ENCODE results near the gene VRK3. TPM values are rescaled to one million over a fixed set of nuclear protein-coding genes. Genes with fewer than 3 reads are reported as not detected.
"Not testable (repeated sequence)": the region's sequence is repeated elsewhere in the genome, so short reads cannot be mapped to it uniquely, and the experiment has no call there.

The VRK3 gene
- total and polyA plus RNA-seq, 2 donors (not counting 1 experiment from before 2014, with no cell fraction given) = 58.5 to 123 TPM

- ATAC-seq (ENCODE audit: low read depth) = no peak
- H3K27me3 ChIP-seq (replicated peaks in 1 of 4; ENCODE audit: control extremely low read depth in 1 of 4, control insufficient read depth in 3 of 4, insufficient read depth in 4 of 4, low read length in 3 of 4) = peaks cover 0 to 10% (median 8%) of the 10 kb centered on the region in 4 experiments
- intact Hi-C loops (cut with micrococcal nuclease) = no loop called here
- Mint-ChIP-seq H3K4me3 (no peak overlapping the region), H3K27ac (no peak overlapping the region), H3K4me1 (no peaks in the 10 kb centered on the region), H3K9me3 (ENCODE audit: insufficient read depth) (no peaks in the 10 kb centered on the region), H3K27me3 (peaks cover 5% of the 10 kb centered on the region)
- H3K4me2 ChIP-seq (replicated peaks; ENCODE audit: low read depth, low read length, poor library complexity, severe bottlenecking) = no peak overlapping the region
- 98% methylated on average over 4 of the region's 5 CpGs for whole genome bisulfite sequencing (ENCODE audit: insufficient coverage)
- TF ChIP-seq, protein P1, sequence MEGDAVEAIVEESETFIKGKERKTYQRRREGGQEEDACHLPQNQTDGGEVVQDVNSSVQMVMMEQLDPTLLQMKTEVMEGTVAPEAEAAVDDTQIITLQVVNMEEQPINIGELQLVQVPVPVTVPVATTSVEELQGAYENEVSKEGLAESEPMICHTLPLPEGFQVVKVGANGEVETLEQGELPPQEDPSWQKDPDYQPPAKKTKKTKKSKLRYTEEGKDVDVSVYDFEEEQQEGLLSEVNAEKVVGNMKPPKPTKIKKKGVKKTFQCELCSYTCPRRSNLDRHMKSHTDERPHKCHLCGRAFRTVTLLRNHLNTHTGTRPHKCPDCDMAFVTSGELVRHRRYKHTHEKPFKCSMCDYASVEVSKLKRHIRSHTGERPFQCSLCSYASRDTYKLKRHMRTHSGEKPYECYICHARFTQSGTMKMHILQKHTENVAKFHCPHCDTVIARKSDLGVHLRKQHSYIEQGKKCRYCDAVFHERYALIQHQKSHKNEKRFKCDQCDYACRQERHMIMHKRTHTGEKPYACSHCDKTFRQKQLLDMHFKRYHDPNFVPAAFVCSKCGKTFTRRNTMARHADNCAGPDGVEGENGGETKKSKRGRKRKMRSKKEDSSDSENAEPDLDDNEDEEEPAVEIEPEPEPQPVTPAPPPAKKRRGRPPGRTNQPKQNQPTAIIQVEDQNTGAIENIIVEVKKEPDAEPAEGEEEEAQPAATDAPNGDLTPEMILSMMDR (IDR thresholded peaks at IDR 0.05) = no peak
- H3K9me3 ChIP-seq (ENCODE audit: control extremely low read depth in 1 of 3, control insufficient read depth in 2 of 3, insufficient read depth in 1 of 3, low read length in 2 of 3) = peaks cover 0 to 15% (median 0%) of the 10 kb centered on the region in 3 donors
- H3K4me1 ChIP-seq (ENCODE audit: control insufficient read depth in 2 of 2, insufficient read depth in 2 of 2, low read length in 2 of 2) = no peaks in the 10 kb centered on the region
- DNase-seq = no peak
- no peaks in the 10 kb centered on the region for H4K20me1 ChIP-seq (ENCODE audit: control insufficient read depth, insufficient read depth, low read length, poor library complexity, severe bottlenecking)
- no peak overlapping the region for H2AFZ ChIP-seq (ENCODE audit: insufficient read depth, low read depth, low read length, poor library complexity, severe bottlenecking)
- no peak overlapping the region for H3K27ac ChIP-seq (ENCODE audit: low read length in 2 of 2)
- no peak overlapping the region for H3K9ac ChIP-seq (ENCODE audit: low read length)
- H3K79me2 ChIP-seq (ENCODE audit: control insufficient read depth, insufficient read depth, low read length) = no peaks in the 10 kb centered on the region
- ChIA-PET CTCF (no interaction called here), POLR2A (no interaction called here)
- H3K4me3 ChIP-seq (ENCODE audit: control extremely low read depth in 1 of 5, extremely low read depth in 1 of 5, insufficient read depth in 1 of 5, low read depth in 2 of 5, low read length in 4 of 5) = no peak overlapping the region
- no peaks in the 10 kb centered on the region for H3K36me3 ChIP-seq (replicated peaks in 1 of 2; ENCODE audit: control extremely low read depth in 1 of 2, control insufficient read depth in 1 of 2, extremely low read depth in 1 of 2, insufficient read depth in 2 of 2, low read length in 1 of 2)
Measured at GRCh38 chr19:49968279-49968922, 56.8 kb downstream of the VRK3 start.

DNA sequence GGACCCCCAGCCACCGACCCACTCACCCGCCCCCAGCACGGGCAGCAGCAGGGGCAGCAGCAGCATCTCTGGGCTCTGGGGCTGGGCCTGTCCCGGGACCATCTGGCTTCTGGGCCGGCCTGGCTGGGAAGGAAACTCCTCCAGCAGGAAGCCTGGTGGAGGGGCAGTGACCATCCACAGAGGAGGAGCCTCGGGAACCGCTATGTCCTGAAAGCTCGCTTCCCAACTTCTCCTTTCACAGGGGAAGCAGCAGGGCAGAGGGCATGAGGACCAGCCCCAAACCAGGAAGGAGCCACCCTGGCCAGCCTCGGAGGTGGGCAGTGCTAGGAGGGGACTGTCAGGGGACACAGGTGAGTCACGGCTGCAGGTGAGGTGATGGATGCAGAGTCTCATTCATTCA lies 64.2 kb downstream of the VRK3 start, which contains the start of gene SIGLEC11:
Gene SIGLEC11, minus strand, starts transcription at position 193 of the 400 bp plus-strand sequence. Its CDS starts 91 bp downstream, at position 102.
- peaks cover 0 to 12% (median 0%) of the 10 kb centered on the region in 3 donors for H3K9me3 ChIP-seq (ENCODE audit: control extremely low read depth in 1 of 3, control insufficient read depth in 2 of 3, insufficient read depth in 1 of 3, low read length in 2 of 3)
- H3K4me1 ChIP-seq (ENCODE audit: control insufficient read depth in 2 of 2, insufficient read depth in 2 of 2, low read length in 2 of 2); H3K9me3 Mint-ChIP-seq (ENCODE audit: insufficient read depth); H3K4me1 Mint-ChIP-seq; H3K36me3 ChIP-seq (replicated peaks in 1 of 2; ENCODE audit: control extremely low read depth in 1 of 2, control insufficient read depth in 1 of 2, extremely low read depth in 1 of 2, insufficient read depth in 2 of 2, low read length in 1 of 2); H3K27ac ChIP-seq (ENCODE audit: low read length in 2 of 2); H3K27me3 Mint-ChIP-seq; H3K9ac ChIP-seq (ENCODE audit: low read length); POLR2A ChIA-PET; H3K27me3 ChIP-seq (replicated peaks in 1 of 4; ENCODE audit: control extremely low read depth in 1 of 4, control insufficient read depth in 3 of 4, insufficient read depth in 4 of 4, low read length in 3 of 4); intact Hi-C loops (cut with micrococcal nuclease); DNase-seq; ATAC-seq (ENCODE audit: low read depth); H3K27ac Mint-ChIP-seq; CTCF ChIA-PET; H4K20me1 ChIP-seq (ENCODE audit: control insufficient read depth, insufficient read depth, low read length, poor library complexity, severe bottlenecking); H3K4me3 Mint-ChIP-seq; H3K79me2 ChIP-seq (ENCODE audit: control insufficient read depth, insufficient read depth, low read length); H3K4me3 ChIP-seq (ENCODE audit: control extremely low read depth in 1 of 5, extremely low read depth in 1 of 5, insufficient read depth in 1 of 5, low read depth in 2 of 5, low read length in 4 of 5); H2AFZ ChIP-seq (ENCODE audit: insufficient read depth, low read depth, low read length, poor library complexity, severe bottlenecking); H3K4me2 ChIP-seq (replicated peaks; ENCODE audit: low read depth, low read length, poor library complexity, severe bottlenecking): not testable (repeated sequence)
- 100% methylated on average over 1 of the region's 10 CpGs for WGBS (ENCODE audit: insufficient coverage)

- not testable (repeated sequence) for ATAC-seq (ENCODE audit: low read depth)
Measured at GRCh38 chr19:49959892-49960291, 65.3 kb downstream of the VRK3 start.

More at GRCh38 chr19:49959892-49960291, 65.3 kb downstream of the VRK3 start:
- WGBS (ENCODE audit: insufficient coverage) = no CpG with 5 or more reads among the region's 12 CpGs
- H3K4me1 Mint-ChIP-seq; intact Hi-C loops (cut with micrococcal nuclease); H3K4me2 ChIP-seq (replicated peaks; ENCODE audit: low read depth, low read length, poor library complexity, severe bottlenecking); H3K4me1 ChIP-seq (ENCODE audit: control insufficient read depth in 2 of 2, insufficient read depth in 2 of 2, low read length in 2 of 2); H3K4me3 Mint-ChIP-seq; H4K20me1 ChIP-seq (ENCODE audit: control insufficient read depth, insufficient read depth, low read length, poor library complexity, severe bottlenecking); CTCF ChIA-PET; H3K27ac ChIP-seq (ENCODE audit: low read length in 2 of 2); H2AFZ ChIP-seq (ENCODE audit: insufficient read depth, low read depth, low read length, poor library complexity, severe bottlenecking); POLR2A ChIA-PET; H3K9ac ChIP-seq (ENCODE audit: low read length); H3K27me3 ChIP-seq (replicated peaks in 1 of 4; ENCODE audit: control extremely low read depth in 1 of 4, control insufficient read depth in 3 of 4, insufficient read depth in 4 of 4, low read length in 3 of 4); H3K4me3 ChIP-seq (ENCODE audit: control extremely low read depth in 1 of 5, extremely low read depth in 1 of 5, insufficient read depth in 1 of 5, low read depth in 2 of 5, low read length in 4 of 5); DNase-seq; H3K9me3 ChIP-seq (ENCODE audit: control extremely low read depth in 1 of 3, control insufficient read depth in 2 of 3, insufficient read depth in 1 of 3, low read length in 2 of 3); H3K27ac Mint-ChIP-seq; H3K9me3 Mint-ChIP-seq (ENCODE audit: insufficient read depth); H3K36me3 ChIP-seq (replicated peaks in 1 of 2; ENCODE audit: control extremely low read depth in 1 of 2, control insufficient read depth in 1 of 2, extremely low read depth in 1 of 2, insufficient read depth in 2 of 2, low read length in 1 of 2); H3K79me2 ChIP-seq (ENCODE audit: control insufficient read depth, insufficient read depth, low read length): not testable (repeated sequence)
- H3K27me3 Mint-ChIP-seq = peaks cover 15% of the 10 kb centered on the region
